ENCODE measurements around the gene ILDR1.

- TF ChIP-seq CTCF (IDR thresholded peaks at IDR 0.05): no peak
- no peak for TF ChIP-seq POLR2A (IDR thresholded peaks at IDR 0.05)
- no peak for TF ChIP-seq EP300 (IDR thresholded peaks at IDR 0.05)
- TF ChIP-seq POLR2AphosphoS5 (IDR thresholded peaks at IDR 0.05): no peak
Measured at GRCh38 chr3:121963608-121964007, 58.4 kb downstream of the ILDR1 start.

Data from sigmoid colon (tissue), 4 donors.